ENCODE measurements around the gene PRSS56.

PRSS56 gene

DNA sequence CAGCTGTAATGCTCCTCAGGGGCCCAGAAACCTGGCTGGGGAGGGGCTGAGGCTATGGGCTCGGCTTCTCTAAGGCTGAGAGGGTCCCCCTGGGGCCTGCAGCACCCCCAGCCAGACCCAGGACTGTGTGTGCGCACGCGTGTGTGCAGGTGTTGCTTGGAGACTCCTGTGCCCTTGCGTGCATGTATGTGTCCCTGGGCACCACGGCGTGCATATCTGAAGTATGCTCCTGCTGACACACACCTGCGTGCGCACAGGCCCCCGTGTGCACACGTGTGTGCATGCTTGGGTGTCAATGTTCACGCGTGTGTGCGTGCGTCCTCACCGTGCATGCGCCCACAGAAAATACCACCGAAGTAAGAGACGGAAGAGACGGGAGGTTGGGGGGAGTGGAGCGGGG is 17.7 kb upstream of the PRSS56 start:
- DNase-seq (ENCODE audit: low spot score) = no peak

DNA sequence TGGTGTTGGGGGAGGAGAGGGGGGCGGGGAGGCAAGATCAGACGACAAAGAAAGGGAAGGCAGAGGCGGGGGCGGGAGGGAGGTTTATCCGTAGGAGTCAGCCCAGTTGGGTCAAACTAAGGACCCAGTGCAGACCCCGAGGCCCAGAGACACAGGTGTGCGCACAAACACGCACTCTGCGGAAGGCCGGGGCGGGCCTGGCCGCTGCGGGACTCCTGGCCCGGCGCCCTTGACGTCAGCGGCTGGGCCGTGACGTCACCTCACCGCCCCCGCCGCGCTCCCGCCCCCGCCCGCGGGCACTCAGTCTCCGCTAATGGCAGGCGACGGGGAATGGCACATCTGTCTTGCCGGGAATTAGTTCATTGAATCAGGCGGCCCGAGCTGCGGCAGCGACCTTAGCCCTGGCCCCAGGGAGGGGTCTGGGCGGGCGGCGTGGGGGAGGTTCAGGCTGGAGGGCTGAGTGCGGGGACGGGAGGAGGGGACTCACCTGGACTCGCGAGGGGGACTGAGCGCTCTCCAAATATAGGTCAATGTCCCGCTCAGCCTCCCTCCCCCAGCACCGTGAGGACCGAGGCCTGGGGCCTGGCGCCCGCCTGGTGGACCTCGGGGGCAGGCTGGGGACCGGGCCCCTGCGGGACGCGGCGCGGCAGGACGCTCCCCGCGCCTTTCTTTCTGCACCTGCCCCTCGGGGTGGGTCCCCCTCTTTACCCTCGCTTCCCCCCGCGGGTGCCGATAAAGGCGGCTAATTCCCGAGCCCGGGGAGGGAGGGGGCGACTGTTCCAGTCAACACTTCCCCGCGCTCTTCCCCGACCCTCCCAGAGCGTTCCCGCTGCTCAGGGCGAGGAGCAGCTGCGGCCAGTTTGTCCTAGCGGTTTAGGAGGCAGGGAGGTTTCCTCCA is 17.0 kb upstream of the PRSS56 start:
- DNase-seq (ENCODE audit: low spot score) = no peak

DNA sequence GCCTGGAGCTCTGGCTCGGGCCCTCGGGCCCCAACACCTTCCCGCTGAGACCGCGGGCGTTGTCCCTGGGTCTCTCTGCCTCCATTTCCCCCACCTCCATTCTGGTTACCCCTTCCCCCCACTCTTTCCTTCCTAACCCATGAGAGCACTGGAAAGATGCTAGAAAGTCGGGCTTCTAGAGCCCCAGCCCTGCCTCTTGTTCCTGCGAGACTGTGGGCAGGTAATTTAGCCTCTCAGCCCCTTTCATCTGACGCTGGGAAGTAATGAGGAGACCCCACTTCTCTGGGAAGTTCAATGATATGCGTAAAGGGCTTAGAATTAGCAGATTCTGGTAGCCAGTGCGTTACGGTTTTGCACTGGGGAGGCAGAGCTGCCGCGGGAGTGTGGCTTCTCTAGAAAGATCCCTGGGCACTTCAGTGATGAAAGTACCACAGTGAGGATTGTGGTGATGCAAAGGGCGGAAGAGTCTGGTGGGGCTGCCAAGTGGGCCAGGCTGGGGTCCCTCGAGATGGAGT is 16.3 kb upstream of the PRSS56 start:
- no peak for DNase-seq (ENCODE audit: low spot score)

DNA sequence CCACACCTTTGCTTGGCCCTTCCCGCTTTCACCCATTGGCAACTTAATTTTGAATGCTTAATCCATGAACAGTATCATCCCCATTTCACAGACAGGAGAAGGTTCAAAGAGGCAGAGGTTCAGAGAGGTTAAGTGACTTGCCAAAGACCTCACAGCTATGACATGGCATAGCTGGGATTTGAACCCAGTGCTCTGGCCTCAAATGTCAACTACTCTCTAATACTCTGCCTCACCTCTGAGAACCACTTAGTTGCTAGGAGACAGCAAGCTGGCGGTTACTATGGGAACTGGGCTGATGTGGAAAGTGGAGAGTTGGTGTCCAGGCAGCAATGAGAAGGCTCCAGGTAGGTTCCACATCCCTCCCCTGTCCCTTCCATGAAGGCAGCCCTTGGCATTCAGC is 15.8 kb upstream of the PRSS56 start:
- no peak for DNase-seq (ENCODE audit: low spot score)

DNA sequence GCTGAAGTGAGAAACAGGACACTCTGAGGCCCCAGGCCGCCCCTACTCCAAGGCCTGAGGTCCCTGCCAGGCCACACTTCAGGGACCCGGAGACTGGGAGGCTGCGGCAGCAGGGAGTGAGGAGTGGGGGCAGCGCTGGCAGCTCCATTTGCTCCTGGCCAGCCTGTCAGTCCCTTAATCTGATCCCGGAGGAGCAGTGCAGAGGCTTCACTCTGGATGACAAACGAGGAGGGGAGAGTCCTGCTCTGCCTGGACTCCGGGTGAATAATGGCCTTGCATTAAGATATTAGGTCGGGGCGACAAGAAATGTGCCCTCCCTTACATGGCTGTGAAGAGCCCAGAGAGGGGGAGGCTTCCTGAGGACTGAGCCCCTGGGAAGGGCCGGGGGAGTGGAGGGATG is 14.3 kb upstream of the PRSS56 start:
- DNase-seq (ENCODE audit: low spot score) = no peak

DNA sequence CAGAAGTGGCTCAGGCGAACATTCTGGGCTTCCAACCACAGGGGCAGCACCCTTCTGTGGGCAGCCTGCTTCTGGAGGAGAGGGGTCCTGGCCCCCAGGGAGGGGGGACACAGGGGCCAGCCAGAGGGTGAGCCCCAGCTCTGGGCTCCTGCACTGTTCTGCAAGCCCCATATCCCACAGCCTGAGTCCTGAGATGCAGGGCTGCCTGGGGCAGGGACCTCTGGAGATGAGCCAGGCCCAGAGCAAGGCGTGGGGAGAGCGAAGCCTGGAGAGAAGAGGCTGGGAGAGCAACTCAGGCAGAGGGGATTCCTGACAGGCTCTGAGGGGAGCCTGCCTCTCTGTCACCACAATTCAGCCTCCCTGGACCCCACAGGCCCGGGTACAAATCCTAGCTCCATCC is 13.5 kb upstream of the PRSS56 start:
- DNase-seq (ENCODE audit: low spot score) = no peak

DNA sequence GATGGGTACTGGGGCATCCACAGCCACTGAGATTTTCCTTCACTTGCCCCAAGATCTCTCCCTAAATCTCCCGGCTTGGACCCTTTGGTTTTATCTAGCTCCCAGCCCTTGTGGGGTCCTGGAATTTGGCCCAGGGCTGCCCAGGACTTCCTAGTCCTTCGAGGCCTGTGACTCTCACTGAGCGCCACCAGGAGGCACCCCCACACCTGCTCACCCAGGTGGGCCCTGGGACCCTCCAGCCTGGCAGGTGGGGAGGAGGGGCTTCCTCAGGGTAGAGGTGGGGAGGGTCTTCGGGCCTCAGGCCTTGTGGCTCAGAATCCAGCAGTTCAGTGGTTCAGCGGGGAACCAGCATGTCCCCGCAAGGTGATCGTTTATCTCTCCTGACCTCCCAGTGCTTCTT is 11.9 kb upstream of the PRSS56 start:
- no peak for DNase-seq (ENCODE audit: low spot score)

DNA sequence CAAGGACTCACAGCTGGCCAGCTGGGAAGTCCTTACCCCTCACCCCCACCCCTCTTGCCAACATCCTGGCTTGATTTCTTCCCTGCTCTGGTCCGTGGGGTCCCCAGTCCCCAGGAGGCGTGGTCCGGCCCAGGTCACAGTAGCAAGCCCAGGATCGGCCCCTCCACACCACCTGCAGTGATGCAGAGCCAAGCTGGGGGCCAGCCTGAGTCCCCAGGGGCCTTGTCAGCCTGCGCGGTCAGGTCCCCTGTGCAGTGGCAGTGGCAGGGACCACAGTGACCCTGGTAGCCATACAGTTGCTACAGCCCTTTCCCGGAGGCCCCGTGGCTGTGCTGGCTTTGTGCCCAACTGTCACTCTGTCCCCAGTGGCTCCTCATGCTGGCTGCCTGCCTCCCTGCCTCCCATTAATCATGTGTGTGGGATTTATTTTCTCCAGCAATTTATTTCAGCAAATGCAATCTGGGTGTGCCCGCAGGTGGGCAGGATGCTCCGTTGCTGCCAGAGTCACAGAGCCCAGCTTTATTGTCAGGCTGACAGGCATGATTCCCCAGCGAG is 8.8 kb upstream of the PRSS56 start:
- no peak for DNase-seq (ENCODE audit: low spot score)

DNA sequence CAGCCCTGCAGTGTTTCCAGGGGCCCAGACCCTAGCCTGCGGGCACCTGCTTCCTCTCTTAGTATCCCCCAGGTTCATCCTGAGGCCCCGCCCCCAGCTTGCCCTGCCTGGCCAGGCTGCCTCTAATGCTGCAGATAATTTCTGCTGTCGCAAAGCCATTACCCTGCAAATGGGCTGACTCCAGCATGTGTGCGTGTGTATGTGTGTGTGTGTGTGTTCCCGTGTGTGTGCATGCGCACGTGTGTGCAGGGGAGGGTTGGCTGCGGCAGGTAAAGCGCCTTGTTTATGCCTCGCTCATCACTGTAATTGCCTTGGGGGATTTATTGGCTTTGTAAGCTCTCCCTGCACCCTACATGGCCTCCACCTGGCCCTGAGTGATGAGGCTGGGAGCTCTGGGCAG is 7.6 kb upstream of the PRSS56 start:
- no peak for DNase-seq (ENCODE audit: low spot score)

DNA sequence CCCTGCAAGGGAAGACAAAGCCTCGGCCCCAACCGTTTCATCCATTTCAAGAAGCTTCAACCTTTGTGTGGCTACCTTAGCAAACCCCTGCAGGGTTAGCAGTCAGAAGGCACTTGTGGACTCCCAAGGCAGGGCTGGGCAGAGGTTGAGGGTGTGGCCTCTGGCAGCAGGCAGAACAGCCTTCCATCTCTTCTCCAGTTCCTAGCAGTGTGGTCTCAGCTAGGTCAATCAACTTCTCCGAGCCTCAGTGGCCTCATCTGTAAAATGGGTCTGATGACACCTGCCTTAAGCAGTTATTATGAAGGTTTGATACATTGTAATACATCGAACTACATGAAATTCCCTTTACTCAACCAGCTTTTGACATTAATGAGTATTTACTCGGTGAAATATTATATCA is 6.8 kb upstream of the PRSS56 start:
- no peak for DNase-seq (ENCODE audit: low spot score)

DNA sequence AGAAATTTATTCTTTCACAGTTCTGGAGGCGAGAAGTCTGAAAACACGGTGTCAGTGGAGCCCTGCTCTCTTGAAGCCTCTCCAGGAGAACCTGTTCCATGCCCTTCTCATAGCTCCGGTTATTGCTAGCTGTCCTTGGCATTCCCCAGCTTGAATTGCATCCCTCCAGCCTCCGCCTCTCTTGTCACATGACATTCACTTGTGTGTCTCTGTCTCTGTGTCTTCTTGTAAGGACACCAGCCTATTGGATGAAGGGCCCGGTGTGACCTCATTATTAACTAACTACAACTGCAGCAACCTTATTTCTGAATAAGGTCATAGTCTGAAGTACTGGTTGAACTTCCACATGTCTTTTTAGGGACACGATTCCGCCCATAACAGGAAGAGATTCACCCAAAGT is 4.5 kb upstream of the PRSS56 start:
- DNase-seq (ENCODE audit: low spot score) = no peak

DNA sequence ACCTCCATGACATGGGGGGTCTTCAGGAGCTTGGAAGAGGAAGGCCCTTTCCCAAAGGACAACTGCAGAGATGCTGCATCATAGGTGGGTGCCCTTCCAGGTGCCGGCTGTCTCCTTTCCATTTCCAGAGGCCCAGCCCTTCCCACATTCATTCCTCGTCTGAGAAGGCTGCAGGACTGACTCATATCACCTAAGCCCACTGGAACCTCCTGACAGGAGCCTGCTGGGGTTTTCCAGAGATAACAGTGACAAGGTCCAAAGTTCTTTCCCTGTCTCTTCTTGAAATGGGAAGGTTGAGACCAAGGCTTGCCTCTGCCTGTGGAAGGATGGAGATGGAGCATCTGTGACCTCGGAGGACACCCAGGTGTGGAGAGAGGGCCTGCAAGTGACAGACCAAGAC is 3.6 kb upstream of the PRSS56 start:
- DNase-seq (ENCODE audit: low spot score) = no peak

DNA sequence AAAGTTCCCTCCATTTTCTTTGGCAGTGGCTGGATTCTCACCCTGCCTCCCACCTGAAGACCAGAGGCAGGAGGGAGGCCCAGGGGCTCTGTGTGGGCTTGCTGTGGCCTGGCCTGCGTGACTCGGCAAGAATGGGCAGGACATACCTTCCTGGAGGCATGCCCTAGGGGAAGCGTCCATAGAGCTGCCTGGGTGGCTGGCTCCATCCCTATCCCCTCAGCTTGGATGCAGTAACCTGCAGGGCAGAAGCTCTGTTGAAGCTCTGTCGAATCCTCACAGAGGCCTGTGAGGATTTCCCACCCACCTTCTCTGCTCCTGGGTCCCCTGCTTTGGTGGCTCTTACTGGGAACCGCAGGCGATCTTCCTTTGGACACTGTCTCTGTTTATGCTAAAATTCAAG is 1.3 kb upstream of the PRSS56 start:
- no peak for DNase-seq (ENCODE audit: low spot score)

DNA sequence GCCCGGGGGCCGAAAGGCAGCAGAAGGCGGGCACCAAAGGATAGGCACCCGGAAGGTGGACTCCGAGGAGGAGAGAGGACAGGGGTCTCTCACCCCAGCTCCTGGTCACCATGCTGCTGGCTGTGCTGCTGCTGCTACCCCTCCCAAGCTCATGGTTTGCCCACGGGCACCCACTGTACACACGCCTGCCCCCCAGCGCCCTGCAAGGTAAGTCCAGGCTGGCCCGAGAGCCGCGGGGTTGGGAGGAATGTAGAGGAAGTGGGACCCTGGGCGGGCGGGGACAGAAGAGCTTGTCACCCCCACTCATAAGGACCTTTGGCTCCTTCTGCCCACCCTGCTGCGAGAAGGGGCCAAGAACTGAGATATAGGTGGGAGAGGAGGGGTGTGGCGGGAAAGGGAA is 301 bp downstream of the PRSS56 start:
- no peak for DNase-seq (ENCODE audit: low spot score)

DNA sequence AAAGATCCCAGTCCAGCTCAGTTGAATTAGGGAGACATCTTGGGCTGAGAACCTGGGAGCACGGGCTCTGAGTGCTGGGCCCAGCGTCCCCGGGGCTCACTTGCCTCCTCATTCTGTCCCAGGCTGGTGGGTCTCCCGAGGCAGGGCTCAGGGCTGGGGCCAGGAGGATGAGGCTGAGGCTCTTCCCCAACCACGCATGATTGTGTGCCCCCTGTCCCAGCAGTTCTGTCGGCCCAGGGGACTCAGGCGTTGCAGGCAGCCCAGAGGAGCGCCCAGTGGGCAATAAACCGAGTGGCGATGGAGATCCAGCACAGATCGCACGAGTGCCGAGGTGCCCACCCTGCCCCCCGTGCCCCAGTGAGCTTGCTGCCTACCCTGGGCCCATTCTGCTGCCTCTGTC is 910 bp downstream of the PRSS56 start:
- no peak for DNase-seq (ENCODE audit: low spot score)

DNA sequence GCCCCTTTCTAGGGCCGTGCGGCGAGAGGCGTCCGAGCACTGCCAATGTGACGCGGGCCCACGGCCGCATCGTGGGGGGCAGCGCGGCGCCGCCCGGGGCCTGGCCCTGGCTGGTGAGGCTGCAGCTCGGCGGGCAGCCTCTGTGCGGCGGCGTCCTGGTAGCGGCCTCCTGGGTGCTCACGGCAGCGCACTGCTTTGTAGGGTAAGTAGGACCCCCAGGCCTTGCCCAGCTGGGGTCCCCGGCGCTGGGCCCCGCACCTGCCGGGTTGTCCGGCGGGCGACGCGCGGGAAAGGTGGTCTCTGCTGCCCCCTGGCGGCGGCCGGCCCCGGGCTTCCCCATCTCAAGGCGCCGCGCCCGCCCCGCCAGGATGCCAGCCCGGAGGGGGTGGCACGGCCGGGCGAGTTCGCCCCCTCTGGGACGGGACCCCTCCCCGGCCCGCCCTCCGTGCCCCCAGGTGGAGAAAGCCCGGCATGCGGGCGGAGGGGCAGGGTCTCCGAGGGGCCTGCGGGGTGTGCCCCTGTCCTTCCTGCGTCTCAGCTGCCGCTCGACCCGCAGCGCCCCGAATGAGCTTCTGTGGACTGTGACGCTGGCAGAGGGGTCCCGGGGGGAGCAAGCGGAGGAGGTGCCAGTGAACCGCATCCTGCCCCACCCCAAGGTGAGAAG is 1.9 kb downstream of the PRSS56 start:
- peak; percentile 49 for DNase-seq (ENCODE audit: low spot score)

DNA sequence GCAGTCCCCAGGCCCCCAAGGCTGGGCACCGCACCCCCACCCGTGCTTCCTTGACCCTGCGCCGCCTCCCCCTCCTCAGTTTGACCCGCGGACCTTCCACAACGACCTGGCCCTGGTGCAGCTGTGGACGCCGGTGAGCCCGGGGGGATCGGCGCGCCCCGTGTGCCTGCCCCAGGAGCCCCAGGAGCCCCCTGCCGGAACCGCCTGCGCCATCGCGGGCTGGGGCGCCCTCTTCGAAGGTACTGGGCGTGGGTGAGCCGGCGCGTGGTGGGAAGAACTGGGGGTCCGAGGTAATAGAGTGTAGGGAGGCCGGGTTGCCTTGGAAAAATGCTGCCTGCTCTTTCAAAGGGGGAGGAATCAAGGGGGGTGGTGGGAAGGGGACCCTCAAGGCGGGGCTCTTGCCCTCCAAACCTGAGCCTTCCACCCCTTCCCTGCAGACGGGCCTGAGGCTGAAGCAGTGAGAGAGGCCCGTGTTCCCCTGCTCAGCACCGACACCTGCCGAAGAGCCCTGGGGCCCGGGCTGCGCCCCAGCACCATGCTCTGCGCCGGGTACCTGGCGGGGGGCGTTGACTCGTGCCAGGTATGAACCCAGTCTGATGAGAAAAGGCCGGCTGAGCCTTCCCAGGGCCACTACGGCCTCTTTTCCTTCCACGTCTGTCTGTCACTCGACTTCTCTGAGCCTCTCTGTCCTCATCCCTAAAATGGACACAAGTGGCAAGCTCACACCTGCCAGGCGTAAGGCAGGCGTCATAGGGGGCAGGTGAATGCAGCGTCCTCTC is 2.6 kb downstream of the PRSS56 start:
- DNase-seq (ENCODE audit: low spot score) = no peak

DNA sequence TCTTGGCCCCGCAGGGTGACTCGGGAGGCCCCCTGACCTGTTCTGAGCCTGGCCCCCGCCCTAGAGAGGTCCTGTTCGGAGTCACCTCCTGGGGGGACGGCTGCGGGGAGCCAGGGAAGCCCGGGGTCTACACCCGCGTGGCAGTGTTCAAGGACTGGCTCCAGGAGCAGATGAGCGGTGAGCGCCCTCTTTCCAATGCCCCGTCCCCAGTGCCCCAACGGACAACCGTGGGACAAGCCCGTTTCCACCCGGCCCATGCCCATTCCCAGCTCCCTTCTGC is 3.2 kb downstream of the PRSS56 start:
- no peak for DNase-seq (ENCODE audit: low spot score)

DNA sequence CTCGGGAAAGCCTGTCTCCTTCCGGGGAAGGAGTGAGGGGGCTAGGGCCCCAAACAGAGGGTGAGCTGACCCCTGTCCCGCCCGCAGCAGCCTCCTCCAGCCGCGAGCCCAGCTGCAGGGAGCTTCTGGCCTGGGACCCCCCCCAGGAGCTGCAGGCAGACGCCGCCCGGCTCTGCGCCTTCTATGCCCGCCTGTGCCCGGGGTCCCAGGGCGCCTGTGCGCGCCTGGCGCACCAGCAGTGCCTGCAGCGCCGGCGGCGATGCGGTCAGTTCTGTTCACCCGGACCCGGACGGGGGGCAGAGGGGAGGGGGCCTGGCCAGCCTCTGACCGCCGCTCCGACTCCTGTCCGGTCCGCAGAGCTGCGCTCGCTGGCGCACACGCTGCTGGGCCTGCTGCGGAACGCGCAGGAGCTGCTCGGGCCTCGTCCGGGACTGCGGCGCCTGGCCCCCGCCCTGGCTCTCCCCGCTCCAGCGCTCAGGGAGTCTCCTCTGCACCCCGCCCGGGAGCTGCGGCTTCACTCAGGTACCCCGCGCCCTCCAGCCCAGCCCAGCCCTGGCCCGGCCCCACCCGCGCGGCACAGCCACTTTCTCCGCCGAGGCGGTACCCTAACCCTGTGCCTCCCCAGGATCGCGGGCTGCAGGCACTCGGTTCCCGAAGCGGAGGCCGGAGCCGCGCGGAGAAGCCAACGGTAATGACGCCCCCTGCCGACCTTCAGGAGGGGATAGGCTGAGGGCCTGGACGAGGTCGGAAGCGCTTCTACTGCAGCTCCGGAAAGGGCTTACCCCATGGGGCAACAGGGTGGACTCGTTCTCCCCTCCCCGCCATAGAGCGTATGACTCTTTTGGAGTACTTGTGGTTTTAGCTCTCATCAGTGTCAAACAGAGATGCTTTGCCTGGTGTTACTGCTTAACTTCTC is 3.8 kb downstream of the PRSS56 start:
- DNase-seq (ENCODE audit: low spot score) = no peak

DNA sequence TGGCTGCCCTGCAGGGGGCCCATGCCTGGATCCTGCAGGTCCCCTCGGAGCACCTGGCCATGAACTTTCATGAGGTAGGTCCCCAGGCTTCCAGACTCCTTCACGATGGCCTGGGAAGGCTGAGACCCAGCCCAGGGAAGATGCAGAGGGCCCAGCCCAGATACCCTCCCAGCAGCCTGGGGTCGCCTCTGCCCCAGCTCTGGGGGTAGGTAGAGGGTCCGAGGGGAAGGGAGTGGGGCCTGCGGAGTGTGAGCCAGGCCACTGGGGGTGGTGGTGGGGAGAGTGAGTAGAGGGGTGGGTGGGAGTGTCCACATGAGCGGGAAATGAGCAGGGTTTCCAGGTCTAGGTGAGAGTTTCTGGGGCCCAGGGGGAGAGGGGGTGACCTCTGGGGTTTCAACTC is 4.6 kb downstream of the PRSS56 start:
- DNase-seq (ENCODE audit: low spot score) = no peak

DNA sequence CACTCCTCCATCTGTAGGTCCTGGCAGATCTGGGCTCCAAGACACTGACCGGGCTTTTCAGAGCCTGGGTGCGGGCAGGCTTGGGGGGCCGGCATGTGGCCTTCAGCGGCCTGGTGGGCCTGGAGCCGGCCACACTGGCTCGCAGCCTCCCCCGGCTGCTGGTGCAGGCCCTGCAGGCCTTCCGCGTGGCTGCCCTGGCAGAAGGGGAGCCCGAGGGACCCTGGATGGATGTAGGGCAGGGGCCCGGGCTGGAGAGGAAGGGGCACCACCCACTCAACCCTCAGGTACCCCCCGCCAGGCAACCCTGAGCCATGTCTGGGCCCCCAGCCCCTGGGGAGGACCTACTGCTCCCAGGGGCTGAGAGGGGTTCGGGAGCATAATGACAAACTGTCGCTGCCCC is 5.0 kb downstream of the PRSS56 start:
- no peak for DNase-seq (ENCODE audit: low spot score)

Data from hematopoietic multipotent progenitor cell treated with erythropoietin and hydrocortisone succinate and interleukin-3 and kit ligand, for 17 days (in vitro differentiated cells).